ENCODE measurements around the gene PPFIA1. TPM values are rescaled to one million over a fixed set of nuclear protein-coding genes. Genes with fewer than 3 reads are reported as not detected.

The PPFIA1 gene
- total and polyA plus RNA-seq, 2 experiments from 2014 or later: 34.1 to 48.1 TPM

DNA sequence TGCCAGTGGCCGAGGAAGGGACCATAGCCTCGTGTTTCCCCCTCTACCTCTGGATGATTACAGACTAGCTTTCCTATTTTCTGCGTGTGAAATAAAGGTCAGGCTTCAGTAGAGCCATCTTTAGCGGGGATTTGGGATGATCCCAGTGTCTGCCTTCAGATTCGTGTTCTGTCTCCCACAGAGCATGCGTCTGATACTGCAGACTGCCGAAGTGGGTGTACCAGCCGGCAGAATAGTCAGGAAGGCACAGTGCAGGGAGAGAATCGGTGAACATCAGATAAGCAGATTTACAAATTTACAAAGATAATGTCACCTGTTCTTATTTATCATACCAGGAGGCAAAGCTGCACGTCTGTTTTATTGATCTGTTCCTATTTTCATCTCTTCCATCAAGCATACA lies 138.9 kb downstream of the PPFIA1 start:
- no peak overlapping the region for H3K4me3 ChIP-seq
- peaks cover 63% of the 10 kb centered on the region for H3K36me3 ChIP-seq
- TF ChIP-seq, protein P1, sequence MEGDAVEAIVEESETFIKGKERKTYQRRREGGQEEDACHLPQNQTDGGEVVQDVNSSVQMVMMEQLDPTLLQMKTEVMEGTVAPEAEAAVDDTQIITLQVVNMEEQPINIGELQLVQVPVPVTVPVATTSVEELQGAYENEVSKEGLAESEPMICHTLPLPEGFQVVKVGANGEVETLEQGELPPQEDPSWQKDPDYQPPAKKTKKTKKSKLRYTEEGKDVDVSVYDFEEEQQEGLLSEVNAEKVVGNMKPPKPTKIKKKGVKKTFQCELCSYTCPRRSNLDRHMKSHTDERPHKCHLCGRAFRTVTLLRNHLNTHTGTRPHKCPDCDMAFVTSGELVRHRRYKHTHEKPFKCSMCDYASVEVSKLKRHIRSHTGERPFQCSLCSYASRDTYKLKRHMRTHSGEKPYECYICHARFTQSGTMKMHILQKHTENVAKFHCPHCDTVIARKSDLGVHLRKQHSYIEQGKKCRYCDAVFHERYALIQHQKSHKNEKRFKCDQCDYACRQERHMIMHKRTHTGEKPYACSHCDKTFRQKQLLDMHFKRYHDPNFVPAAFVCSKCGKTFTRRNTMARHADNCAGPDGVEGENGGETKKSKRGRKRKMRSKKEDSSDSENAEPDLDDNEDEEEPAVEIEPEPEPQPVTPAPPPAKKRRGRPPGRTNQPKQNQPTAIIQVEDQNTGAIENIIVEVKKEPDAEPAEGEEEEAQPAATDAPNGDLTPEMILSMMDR (IDR thresholded peaks at IDR 0.05; ENCODE audit: low read depth, low read length): no peak
- DNase-seq (ENCODE audit: low read depth in 1 of 2, low spot score in 1 of 2): no peak
- no peak overlapping the region for H3K27ac ChIP-seq
- no peaks in the 10 kb centered on the region for H3K9me3 ChIP-seq (ENCODE audit: low read depth)
- H3K27me3 ChIP-seq: no peaks in the 10 kb centered on the region
- no peaks in the 10 kb centered on the region for H3K4me1 ChIP-seq (ENCODE audit: low read depth)

DNA sequence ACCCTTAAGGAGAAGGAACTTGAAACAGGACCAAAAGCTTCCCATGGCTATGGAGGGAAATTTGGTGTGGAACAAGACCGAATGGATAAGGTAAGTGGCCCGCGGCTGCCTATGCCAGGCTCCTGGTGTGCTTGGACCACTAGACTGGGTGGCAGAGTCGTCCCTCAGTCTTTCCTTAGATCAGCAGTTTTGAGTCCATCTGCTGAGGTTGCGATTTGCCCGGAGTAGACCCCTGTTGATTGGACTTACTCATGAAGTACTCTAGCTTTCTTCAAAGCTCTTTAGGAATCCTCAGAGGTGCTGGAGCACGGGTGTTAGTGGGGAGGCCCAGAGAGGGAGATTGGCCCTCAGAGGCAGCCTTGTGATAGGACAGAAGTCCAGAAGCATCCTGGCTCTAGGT lies 139.4 kb downstream of the PPFIA1 start:
- TF ChIP-seq, protein P1 (IDR thresholded peaks at IDR 0.05; ENCODE audit: low read depth, low read length): no peak
- no peak for DNase-seq (ENCODE audit: low read depth in 1 of 2, low spot score in 1 of 2)

DNA sequence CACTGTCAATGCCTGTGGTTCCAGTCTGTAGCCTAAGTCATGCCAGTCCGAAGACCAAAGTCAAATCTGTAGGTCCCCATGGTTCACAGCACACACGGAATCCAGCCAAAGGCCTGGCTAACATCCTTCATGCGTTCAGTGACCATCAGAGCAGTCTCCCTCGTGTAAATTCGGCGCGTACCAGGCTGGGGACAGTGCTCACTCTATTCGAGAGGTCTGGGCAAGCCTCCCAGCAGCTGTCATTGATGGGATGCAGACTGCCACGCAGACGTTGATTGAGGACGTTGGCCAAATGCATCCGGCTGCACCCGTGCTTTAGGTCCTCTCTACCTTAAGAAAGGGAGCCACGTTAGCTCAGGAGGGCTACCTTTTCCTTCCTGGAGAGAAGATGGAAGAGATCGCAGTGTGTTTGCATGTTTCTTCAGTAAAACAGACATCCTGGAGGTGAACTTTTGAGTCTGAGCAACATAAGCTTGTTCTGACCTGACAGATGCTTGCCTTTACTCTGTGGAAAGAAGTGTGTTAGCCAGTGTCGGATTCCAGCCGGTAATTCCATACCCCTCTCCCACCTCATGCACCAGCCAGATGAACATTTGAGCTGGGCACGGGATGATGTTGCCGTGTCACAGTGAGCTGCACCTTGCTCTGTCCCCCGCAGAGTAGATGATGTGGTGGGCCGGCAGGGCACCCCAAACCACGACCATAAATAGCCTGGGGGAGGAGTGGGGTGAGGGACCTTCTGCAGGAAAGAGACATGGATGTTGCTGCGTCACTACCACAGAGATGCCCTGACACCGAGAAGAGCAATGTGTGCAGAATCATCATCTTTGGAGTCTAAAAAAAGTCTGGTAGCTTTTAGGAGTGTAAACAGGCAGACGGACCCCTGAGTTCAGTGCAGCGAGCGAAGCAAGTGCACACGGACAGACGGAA lies 140.1 kb downstream of the PPFIA1 start:
- H3K4me1 ChIP-seq (ENCODE audit: low read depth): no peaks in the 10 kb centered on the region
- no peak overlapping the region for H3K4me3 ChIP-seq
- TF ChIP-seq, protein P1 (IDR thresholded peaks at IDR 0.05; ENCODE audit: low read depth, low read length): no peak
- no peaks in the 10 kb centered on the region for H3K27me3 ChIP-seq
- no peaks in the 10 kb centered on the region for H3K9me3 ChIP-seq (ENCODE audit: low read depth)
- DNase-seq (ENCODE audit: low read depth in 1 of 2, low spot score in 1 of 2): no peak
- H3K27ac ChIP-seq: no peak overlapping the region
- H3K36me3 ChIP-seq: peaks cover 71% of the 10 kb centered on the region

More for the DNA sequence above, 139.4 kb downstream of the PPFIA1 start:
- Histone ChIP-seq H3K27me3 (no peaks in the 10 kb centered on the region), H3K9me3 (ENCODE audit: low read depth) (no peaks in the 10 kb centered on the region), H3K4me3 (no peak overlapping the region), H3K27ac (no peak overlapping the region), H3K36me3 (peaks cover 67% of the 10 kb centered on the region), H3K4me1 (ENCODE audit: low read depth) (no peaks in the 10 kb centered on the region)

DNA sequence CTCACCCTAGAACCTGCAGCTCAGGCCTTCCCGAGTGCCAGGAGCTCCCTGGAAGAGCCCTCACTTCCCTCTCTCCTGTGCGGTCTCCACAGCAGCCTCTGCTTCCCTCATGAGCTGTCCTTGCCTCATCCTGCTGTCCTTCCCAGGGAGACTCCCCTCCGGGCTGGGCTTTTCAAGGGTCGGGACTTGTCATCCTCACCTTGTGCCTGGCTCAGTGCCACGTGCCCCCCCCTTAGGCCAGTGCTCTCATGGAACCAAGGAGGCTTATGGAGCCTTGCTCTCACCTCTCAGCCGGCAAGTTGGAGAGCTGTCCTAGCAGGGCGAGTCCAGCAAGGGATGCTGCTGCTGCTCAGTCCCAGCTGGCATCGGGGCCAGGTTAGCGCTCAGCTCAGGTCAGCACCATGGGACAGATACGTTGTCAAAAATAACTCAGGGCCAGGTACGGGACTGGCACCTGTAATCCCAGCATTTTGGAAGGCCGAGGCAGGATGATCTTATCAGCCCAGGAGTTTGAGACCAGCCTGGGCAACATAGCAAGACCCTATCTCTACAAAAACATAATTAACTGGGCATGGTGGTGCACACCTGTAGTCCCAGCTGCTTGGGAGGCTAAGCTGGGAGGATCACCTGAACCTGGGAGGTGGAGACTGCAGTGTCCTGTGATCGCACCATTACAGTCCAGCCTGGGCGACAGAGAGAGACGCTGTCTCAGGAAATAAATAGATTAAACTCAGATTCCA lies 141.4 kb downstream of the PPFIA1 start:
- Histone ChIP-seq H3K36me3 (peaks cover 71% of the 10 kb centered on the region), H3K4me1 (ENCODE audit: low read depth) (no peaks in the 10 kb centered on the region), H3K27ac (no peak overlapping the region), H3K9me3 (ENCODE audit: low read depth) (no peaks in the 10 kb centered on the region), H3K27me3 (no peaks in the 10 kb centered on the region), H3K4me3 (no peak overlapping the region)
- TF ChIP-seq, protein P1 (IDR thresholded peaks at IDR 0.05; ENCODE audit: low read depth, low read length): no peak
- DNase-seq (ENCODE audit: low read depth in 1 of 2, low spot score in 1 of 2): no peak

DNA sequence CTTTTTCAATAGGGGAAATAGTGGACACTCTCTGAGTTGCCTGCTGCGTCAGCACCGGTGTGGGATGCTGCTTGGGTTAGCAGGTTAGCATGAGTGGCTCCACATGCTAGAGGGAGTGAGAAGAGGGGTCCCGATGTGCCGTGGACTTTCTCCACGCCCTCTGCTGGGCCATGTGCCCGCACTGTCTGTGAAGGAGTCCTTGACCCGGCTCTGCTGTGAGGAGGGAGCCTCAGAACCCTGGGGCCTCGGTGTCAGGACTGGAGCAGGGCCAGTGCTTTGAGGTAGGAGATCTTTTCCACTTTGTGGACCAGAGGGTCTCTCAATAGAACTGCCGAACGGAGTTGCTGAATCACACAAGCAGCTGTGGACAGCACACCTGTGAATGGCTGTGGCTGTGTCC lies 142.7 kb downstream of the PPFIA1 start:
- H3K27ac ChIP-seq: no peak overlapping the region
- DNase-seq (ENCODE audit: low read depth in 1 of 2, low spot score in 1 of 2): no peak
- TF ChIP-seq, protein P1 (IDR thresholded peaks at IDR 0.05; ENCODE audit: low read depth, low read length): no peak
- H3K4me3 ChIP-seq: no peak overlapping the region
- no peaks in the 10 kb centered on the region for H3K27me3 ChIP-seq
- H3K4me1 ChIP-seq (ENCODE audit: low read depth): no peaks in the 10 kb centered on the region
- no peaks in the 10 kb centered on the region for H3K9me3 ChIP-seq (ENCODE audit: low read depth)
- peaks cover 64% of the 10 kb centered on the region for H3K36me3 ChIP-seq
